Muscle of leg (tissue), 11 donors: ENCODE measurements around the gene LRRFIP1. TPM values are rescaled to one million over a fixed set of nuclear protein-coding genes. Genes with fewer than 3 reads are reported as not detected.

Experiments used
- DNase-seq: peaks from one replicate; pipeline ENCODE4 v3.0.0; 2013
- H3K27ac ChIP-seq: one replicate; pipeline ENCODE4 v1.5.1; 2013; ENCODE audit warnings: mild to moderate bottlenecking, low read length, control low read depth
- H3K27me3 ChIP-seq: one replicate; pipeline ENCODE4 v1.6.1; 2013; ENCODE audit warnings: low read length; ENCODE audit not compliant: control insufficient read depth, insufficient read depth
- H3K36me3 ChIP-seq: one replicate; pipeline ENCODE4 v1.6.1; 2013; ENCODE audit warnings: low read length; ENCODE audit not compliant: control insufficient read depth, insufficient read depth
- H3K4me1 ChIP-seq: one replicate; pipeline ENCODE4 v1.6.1; 2013; ENCODE audit warnings: low read length; ENCODE audit not compliant: control insufficient read depth, insufficient read depth
- H3K4me3 ChIP-seq: one replicate; pipeline ENCODE4 v1.5.1; 2013; ENCODE audit warnings: low read length, control low read depth
- H3K9me3 ChIP-seq: replicated peaks from 2 replicates; pipeline ENCODE4 v1.6.1; 2013; ENCODE audit warnings: low read depth, low read length; ENCODE audit not compliant: control insufficient read depth
- WGBS: methylation state at CpG from one replicate; pipeline ENCODE4 v1.1.5; 2013; ENCODE audit warnings: missing lambda C conversion rate; ENCODE audit not compliant: insufficient coverage; 5-methylcytosine and 5-hydroxymethylcytosine counted together
- polyA plus RNA-seq, 8 donors: library from polyadenylated mRNA; unstranded; fragments of 120-200 nt; gene quantifications; one replicate each; pipeline versions ENCODE4 v1.2.1 to v1.2.3, GENCODE V29; 2013; ENCODE audit warnings: inconsistent platforms in 1 of 8, low replicate concordance in 1 of 8; ENCODE audit not compliant: insufficient read length in 8 of 8, insufficient read depth in 1 of 8
- total RNA-seq: library from RNA; stranded (reverse); fragments of 120-200 nt; gene quantifications from one replicate; pipeline ENCODE4 v1.2.4, GENCODE V29; 2013

Gene LRRFIP1
- total and polyA plus RNA-seq, 9 donors, result 95.1 to 182 (median 113) TPM

GRCh38 chr2:237597196-237598145 is 29.9 kb upstream of the LRRFIP1 start:
- H3K27me3 ChIP-seq, result no peaks in the 10 kb centered on the region
- H3K4me1 ChIP-seq, result peaks cover 31% of the 10 kb centered on the region
- H3K36me3 ChIP-seq, result no peaks in the 10 kb centered on the region
- no peak overlapping the region for H3K4me3 ChIP-seq
- no peak overlapping the region for H3K27ac ChIP-seq
- WGBS, result 68% methylated on average over 25 of the region's 29 CpGs
- DNase-seq, result no peak
- no peaks in the 10 kb centered on the region for H3K9me3 ChIP-seq

GRCh38 chr2:237598468-237599208 is 28.7 kb upstream of the LRRFIP1 start:
- no peak for DNase-seq
- Histone ChIP-seq H3K27ac (no peak overlapping the region), H3K36me3 (no peaks in the 10 kb centered on the region), H3K4me3 (no peak overlapping the region), H3K9me3 (no peaks in the 10 kb centered on the region), H3K4me1 (peaks cover 34% of the 10 kb centered on the region), H3K27me3 (no peaks in the 10 kb centered on the region)
- 75% methylated on average over 13 of the region's 14 CpGs for WGBS

DNA sequence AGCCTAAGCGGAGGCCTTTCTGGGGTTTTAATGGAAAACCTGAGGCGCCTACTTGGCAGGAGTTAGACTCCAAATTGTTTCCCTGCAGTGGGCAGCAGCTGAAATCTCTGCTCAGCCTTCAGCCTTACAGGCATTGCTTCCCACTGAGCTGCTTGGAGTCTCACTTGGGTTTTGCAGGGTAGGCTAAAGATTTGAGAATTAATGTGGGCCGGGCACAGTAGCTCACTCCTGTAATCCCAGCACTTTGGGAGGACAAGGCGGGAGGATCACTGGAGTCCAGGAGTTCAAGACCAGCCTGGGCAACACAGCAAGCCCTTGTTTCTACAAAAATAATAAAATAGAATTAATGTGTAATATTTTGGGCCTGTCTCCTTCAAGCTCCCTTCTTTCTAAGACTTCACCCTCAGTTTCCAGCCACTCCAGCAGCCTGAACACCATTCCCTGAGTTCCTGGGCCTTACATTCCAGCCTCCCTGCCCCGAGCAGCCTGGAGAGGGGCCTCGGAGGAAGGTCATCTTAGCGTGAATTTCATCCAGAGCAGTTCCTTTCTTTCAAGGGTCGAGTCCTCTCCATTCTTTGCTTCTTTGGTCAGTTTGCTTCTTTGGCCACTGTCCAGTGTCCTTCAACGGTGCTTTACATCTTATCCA is 27.8 kb upstream of the LRRFIP1 start:
- Histone ChIP-seq H3K27me3 (no peaks in the 10 kb centered on the region), H3K4me1 (peaks cover 38% of the 10 kb centered on the region), H3K27ac (peak overlapping the region; percentile 79), H3K36me3 (no peaks in the 10 kb centered on the region), H3K4me3 (no peak overlapping the region), H3K9me3 (no peaks in the 10 kb centered on the region)
- WGBS, result 57% methylated on average over 6 of the region's 9 CpGs
- no peak for DNase-seq

- Histone ChIP-seq H3K27me3 (no peaks in the 10 kb centered on the region), H3K27ac (peak overlapping the region; percentile 79), H3K4me1 (peaks cover 31% of the 10 kb centered on the region), H3K9me3 (no peaks in the 10 kb centered on the region), H3K36me3 (no peaks in the 10 kb centered on the region), H3K4me3 (no peak overlapping the region)
- WGBS, result 41% methylated on average over 13 of the region's 16 CpGs
- DNase-seq, result peak; percentile 92
Observed at GRCh38 chr2:237600205-237600846, 27.1 kb upstream of the LRRFIP1 start.

DNA sequence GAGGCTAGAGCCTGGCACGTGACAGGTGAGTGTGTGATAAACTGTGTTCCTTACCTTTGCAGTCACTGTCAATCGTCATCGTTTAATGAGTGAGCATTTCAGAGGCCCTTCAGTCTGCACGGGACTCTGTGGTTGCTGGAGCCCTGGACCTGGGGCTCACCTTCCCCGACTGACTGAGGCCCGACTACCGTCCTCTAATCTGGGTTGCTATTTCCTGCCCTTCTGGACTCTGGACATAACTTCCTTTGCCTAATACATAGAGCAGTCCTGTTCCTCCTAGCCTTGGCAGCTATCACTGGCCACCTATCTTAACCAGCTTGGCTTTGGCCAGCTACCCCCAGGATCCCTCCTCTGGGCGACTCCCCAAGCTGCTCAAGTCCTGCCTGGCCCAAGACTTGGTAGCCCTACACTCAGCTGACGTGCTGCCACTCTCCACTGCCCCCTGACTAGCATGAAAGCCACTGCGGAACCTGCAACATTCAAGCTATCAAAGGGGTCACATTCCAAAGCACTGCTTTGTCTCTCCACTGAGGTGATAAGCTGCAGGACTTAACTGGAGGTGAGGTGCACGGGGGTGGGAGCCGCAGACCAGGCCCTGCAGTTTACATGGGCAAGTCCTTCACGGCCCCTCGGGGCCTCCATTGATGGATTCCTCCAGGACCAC is 25.8 kb upstream of the LRRFIP1 start:
- Histone ChIP-seq H3K27ac (no peak overlapping the region), H3K9me3 (no peaks in the 10 kb centered on the region), H3K4me3 (no peak overlapping the region), H3K4me1 (peaks cover 35% of the 10 kb centered on the region), H3K36me3 (no peaks in the 10 kb centered on the region), H3K27me3 (no peaks in the 10 kb centered on the region)
- DNase-seq, result no peak
- 86% methylated on average over 12 of the region's 14 CpGs for WGBS

- Histone ChIP-seq H3K27ac (no peak overlapping the region), H3K9me3 (no peaks in the 10 kb centered on the region), H3K4me1 (peaks cover 36% of the 10 kb centered on the region), H3K4me3 (no peak overlapping the region), H3K36me3 (no peaks in the 10 kb centered on the region), H3K27me3 (no peaks in the 10 kb centered on the region)
- DNase-seq, result no peak
- no CpG with 5 or more reads among the region's 7 CpGs for WGBS
Observed at GRCh38 chr2:237602409-237602808, 25.0 kb upstream of the LRRFIP1 start.

DNA sequence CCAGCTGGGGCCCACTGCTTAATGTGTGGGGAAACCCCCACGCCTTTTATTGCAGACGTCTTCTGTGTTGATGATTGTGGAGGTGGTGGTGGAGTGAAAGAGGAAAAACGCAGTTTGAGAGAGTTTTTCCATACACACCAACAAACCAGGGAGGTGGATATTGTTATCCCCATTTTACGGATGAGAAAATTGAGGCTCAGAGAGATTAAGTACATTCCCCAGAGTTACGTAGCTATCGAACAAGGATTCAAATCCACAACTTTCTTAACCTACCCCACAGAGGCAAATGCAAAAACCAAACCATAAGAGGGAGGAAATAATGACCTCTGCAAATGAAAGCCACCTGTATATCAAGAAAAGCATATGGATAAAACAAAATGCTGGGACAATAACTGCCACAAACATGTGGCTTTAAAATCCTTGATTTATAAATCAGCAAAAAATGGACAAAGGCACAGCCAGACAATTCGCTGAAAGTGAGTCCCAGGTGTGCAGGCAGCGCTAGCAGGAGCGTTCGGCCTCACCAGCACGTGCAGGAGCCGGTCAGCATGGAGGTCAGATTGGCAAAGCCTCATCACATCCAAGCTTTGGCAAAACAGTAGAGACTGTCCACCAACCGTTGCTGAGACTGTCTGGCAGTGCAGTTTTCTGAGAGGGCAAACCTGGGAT is 24.2 kb upstream of the LRRFIP1 start:
- Histone ChIP-seq H3K27me3 (no peaks in the 10 kb centered on the region), H3K36me3 (no peaks in the 10 kb centered on the region), H3K4me1 (peaks cover 36% of the 10 kb centered on the region), H3K27ac (peak overlapping the region; percentile 70), H3K4me3 (no peak overlapping the region), H3K9me3 (no peaks in the 10 kb centered on the region)
- DNase-seq, result no peak
- 24% methylated on average over 7 of the region's 13 CpGs for WGBS

DNA sequence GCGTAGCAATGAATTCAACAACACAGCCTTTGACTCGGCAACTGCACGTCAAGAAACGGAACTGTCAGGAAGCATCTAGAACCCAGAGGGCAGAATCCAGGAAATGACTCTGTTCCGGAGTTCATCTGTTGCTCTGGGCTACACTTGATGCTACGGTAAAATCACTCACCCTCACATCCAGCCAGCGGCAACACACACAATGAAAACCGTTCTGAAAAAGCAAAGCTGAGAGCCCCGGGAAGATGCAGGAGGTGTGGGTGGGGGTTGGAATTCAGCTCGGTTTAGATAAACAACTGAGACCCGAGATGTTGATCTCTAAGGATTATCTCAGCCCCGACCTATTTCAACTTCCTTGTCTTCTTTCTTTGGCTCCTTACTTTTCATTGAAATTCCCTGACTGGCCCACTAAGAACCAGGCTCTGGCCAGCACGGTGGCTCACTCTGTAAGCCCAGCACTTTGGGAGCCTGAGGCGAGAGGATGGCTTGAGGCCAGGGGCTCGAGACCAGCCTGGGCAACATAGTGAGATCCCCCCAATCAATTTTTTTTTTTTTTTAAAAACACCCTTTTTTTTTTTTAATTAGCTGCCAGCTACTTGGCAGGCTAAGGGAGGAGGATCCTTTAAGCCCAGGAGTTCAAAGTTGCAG is 23.5 kb upstream of the LRRFIP1 start:
- Histone ChIP-seq H3K4me1 (peaks cover 36% of the 10 kb centered on the region), H3K4me3 (no peak overlapping the region), H3K36me3 (no peaks in the 10 kb centered on the region), H3K27ac (peak overlapping the region; percentile 70), H3K9me3 (no peaks in the 10 kb centered on the region), H3K27me3 (no peaks in the 10 kb centered on the region)
- WGBS, result 29% methylated on average over 5 of the region's 15 CpGs
- peak; percentile 87 for DNase-seq

DNA sequence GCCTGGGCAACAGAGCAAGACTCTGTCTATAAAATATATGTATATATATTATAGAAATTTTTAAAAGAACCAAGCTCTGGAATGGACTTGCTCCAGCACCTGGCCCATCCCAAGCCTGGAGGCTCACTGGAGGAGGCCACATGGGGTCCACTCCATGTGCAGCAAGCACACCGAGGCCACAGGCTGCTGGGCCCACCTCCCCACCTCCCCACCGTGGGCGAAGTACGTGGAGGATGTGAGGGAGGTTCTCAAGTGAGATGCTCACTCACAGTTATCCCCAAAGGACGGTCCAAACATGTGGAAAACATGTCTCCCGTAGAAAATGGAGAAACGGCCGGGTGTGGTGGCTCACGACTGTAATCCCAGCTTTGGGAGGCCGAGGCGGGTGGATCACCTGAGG is 23.0 kb upstream of the LRRFIP1 start:
- H3K27me3 ChIP-seq, result no peaks in the 10 kb centered on the region
- no peak for DNase-seq
- no CpG with 5 or more reads among the region's 11 CpGs for whole genome bisulfite sequencing
- no peak overlapping the region for H3K4me3 ChIP-seq
- H3K27ac ChIP-seq, result peak overlapping the region; percentile 70
- H3K4me1 ChIP-seq, result peaks cover 36% of the 10 kb centered on the region
- H3K9me3 ChIP-seq, result no peaks in the 10 kb centered on the region
- no peaks in the 10 kb centered on the region for H3K36me3 ChIP-seq
